HG02642 (cell line): ENCODE measurements around the gene TTC28.

Experiments
- ATAC-seq: cut with Tn5 transposase; IDR thresholded peaks from one replicate; pipeline ENCODE4 v1.9.1; 2021; ENCODE audit warnings: mild to moderate bottlenecking; ENCODE audit not compliant: unreplicated experiment, poor library complexity

Gene TTC28

DNA sequence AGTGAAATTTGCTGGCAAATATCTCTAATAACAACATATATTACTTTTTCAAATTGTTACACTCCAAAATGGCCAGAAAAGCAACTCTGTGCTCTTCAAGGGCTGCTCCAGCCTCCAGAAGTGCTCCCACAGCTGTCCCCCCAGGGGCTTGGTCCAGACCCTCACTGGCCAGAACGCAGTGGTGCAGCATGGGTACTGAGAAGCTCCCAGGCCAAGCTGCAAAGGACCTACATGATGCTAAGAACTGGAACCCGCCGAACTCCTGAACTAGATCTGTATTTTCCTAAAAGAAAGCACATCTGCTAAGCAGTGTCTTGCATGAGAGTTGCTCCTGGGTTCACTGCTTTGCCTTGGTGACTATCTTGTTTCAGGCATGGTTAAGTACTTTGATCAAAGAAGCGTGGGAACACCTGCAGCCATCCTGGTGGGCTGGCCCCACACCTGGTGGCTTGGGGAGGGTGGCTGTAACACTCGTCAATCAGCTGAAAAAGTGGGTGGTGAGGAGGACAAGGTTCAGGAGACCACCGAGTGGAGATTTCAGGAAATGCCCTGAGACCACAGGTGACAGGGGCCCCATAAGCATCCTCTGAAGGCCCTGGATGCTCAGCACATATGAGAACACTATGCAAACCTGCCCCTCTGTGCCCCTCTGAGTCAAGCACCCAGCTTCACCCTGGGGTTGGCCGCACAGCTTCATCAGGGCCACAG is 687.9 kb downstream of the TTC28 start:
- no peak for ATAC-seq

DNA sequence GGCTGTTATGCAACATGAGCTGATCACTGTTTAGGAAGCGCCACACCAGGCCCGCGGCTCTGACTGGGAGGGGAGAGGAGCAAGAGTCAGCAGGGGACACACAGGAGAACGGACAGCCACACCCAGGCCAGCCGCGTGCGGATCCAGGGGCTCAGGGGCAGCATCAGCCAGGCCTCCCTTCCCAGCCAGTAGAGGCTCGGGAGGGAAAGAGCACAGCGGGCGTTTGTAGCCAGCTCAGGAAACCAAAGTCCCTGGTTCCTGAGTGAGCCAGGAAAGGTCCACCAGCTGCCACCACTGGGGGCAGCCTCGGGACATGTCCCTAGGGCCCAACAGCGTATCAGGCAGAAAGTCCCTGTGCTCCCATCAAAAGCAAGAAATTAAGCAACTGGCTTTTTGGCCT is 688.8 kb downstream of the TTC28 start:
- no peak for ATAC-seq

DNA sequence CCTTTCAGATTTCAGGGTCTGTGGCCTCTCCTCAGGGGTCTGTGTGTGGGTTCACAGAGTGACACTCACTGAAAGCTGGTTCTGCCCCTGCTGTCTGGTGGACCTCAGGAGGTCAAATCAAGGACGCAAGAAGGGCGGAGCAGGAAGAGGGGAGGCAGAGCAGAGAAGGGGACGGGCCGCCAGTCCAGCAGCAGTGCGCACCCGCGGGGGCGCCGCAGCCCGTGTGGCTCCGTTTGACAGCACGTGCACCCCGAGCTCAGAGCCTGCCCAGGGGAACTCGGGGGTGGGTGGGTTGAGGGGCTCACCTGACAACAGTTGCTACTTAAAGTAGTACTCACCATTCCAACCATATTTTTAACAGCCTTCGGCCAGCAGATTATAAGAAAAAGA is 689.2 kb downstream of the TTC28 start:
- ATAC-seq = no peak

DNA sequence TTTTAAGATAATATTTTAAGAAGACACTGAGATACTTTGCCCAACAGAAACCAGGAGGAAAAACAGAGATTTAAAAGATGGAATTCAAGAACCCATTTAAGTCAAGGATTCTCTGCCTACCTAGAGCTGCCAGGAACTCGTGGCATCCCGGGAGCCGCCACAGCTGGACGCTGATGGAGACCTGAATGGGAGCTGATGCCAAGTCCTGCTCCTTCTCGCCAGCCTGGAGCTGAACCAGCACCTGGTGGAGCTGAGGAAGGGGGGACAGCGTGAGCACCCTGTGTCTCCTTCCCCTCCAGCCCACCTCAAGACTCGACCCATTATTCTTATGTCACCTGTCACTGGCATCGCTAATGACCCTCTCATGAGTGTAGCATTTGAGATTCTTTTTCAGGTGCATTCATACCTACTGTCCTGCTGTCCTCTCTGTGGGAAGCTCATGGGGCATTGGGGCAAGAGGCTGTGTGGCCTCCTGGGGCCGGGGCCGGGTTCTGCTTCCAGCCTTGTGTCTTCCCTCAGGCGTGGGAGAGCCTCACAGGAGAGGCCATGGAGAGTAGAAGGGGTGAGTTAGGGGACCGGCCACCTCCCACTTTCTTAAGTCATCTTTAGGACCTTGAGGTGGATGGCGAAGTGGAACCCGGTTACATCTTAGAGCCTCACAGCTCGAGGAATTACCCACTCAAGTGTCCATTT is 689.7 kb downstream of the TTC28 start:
- ATAC-seq = no peak

DNA sequence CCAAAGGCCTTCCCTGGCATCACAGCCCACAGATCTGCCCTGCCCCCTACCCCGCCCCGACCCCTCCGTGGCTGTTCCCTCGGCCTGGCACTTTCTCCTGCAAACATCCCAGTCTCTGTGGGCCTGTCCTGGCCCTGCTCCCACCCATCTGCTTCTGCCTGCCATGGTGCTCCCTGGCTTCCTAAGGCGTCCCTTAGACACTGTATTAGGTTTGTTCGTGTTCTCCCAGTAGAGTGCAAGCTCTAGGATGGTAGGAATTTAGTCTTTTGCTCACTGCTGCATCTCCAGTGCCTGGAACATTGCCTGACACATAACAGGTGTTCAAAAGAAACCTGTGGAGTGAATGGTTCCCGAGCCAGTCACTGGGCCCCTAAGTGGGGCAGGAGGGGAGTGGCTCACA is 690.9 kb downstream of the TTC28 start:
- no peak for ATAC-seq

DNA sequence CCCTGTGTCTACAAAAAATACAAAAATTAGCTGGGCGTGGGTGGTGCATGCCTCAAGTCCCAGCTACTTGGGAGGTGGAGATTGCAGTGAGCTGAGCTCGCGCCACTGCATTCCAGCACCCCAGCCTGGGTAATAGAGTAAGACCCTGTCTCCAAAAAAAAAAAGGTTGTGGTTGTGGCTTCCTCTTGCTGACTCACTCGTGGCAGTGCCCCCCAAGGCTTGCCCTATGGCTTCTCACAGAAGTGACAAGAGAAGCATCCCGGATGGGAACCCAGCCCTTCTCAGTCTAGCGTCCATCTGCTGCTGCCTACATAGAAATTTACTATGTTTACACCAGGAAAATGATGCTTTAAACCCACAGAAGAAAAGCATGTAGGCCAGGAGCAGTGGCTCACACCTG is 692.1 kb downstream of the TTC28 start:
- ATAC-seq = no peak

DNA sequence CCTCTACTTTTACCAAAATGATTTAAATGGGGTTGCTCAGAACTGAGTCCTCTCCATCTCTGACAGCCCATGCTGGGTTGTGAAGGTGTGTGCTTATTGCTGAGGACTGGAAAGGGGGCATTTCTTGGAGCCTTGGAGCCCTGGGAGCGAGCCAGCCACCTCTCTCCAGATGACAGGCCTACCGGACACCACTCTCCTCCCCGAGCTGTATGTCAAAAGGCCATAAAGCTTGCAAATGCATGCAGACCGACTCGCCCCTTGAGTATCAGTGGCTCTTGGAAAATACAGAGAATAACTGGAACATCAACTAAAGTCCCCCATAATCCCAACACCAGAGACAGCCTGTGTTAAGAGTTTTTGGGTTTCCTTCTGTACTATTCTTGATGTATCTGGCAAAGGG is 692.7 kb downstream of the TTC28 start:
- no peak for ATAC-seq

DNA sequence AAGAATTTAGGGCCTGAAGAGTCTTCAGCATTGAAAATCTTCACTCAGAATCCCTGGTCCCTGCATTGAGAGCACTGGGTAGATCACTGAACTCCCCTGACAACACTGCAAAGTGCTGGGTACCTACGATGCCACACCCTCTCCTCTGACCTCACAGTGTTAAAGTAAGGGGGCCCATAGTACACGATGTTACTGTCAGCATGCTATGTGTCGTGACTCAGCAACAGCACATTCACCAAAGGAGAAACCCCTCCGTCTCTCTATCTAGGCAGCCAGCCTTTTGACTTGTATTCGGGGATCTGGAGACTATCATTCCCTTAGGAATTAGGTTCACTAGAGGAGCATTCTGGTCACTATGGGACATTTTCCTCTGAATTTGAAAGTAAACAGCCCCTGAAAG is 693.2 kb downstream of the TTC28 start:
- ATAC-seq = no peak

DNA sequence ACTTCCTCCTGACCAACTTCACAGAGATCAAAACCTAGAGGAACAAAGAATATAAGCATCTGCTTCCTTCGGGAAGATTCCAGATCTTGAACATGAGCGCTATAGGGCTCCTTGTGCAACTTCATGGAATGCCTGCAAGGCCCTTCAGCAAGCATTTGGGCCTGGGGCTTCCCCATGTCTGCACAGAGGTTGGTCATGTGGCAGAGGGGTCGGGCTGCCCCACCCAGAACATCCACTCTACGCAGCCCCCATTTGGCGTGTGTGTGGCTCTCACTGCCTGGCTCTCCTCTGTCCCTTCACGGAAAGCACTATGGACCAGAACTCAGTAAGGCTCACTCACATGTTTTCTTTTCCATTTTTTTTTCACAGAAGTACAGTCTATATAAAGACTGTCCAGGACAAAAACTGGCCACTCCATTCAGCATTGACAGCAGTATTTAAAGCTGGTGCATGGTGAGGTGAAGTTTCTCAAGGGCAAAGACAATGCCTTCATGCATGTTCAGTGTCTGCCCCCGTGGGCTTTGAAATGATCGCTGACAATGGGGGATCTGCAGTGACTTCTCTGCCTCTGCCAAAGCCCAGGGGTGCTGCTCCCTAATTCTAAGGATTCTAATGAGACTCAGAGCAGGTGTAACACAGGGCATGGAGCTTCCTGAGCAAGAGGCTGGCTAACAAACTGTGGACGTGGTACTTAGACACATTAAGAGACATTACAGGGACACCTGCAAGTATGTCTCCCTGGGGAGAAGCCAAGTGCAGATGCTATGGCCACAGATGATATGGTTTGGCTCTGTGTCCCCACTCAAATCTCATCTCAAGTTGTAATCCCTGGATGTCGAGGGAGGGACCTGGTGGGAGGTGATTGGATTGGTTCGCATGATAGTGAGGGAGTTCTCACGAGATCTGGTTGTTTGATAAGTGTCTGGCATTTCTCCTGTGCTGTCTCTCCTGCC is 694.0 kb downstream of the TTC28 start:
- ATAC-seq = no peak

DNA sequence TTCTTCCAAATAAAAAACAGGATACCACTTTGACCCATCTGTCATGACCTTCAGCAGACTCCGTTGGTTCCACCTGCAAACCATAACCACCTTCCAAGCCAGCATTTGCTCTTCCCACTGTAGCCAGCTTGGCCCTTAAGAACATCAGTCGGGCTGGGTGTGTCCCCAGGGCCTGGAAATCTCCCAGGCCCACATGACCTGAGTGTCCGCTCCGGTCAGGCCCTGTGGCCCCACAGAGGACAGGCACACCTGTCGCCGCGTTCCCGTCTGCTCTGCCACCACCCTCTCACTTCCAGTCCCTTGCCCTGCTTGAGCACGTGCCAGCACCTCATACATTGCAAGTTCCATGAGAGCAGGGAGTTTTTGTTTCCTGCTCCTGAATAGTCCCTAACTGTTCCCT is 694.9 kb downstream of the TTC28 start:
- no peak for ATAC-seq

DNA sequence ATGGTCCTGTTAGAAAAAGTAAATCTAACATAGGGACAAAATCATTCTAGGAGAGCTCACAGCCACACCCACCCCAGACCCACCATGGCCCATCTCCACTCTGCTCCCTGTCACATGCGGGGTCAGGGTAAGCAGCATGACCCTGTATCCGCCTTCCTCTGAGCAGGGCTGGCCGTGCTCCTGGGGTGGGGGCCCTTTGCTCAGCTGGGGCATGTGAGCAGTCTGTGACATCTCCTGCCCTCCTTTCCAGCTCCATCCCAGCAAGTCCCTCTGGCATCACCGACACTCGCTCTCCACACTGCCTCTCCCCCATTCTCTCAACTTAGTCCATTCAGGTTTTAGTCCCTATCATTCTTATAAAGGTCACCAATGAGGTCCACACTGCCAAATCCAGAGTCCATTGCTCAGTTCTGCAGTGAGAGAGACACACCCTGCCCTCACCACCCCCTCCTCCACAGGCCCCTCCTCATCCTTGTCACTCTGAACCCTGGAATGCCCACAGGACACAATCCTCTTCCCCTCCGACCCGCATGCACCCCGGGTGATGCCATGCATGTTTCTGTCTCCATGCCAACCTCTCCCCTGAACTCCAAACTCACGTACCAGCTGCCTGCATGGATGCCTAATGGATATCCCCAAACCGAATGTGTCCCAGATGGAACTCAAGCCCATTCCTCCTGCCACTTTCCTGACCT is 695.5 kb downstream of the TTC28 start:
- no peak for ATAC-seq

DNA sequence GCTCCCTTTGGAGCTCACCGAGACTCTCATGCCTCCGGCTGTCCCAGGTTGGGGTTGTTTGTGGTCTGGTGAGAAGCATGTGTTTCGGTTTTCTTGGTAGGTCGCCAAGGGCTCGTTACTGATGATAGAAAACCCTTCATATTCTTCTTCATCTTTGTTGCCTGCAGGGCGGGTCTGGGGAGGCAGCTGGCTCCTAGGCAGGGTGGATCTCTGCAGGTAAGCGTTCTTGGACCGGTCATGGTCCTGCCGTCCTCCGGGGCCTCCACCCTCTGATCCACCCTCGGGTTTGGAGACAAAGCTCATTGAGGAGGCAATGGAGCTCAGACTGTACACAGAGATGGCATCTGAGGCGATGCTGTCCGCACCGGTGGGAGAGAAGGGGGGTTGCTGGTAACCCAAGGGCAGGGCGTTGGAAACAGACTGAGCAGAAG is 696.3 kb downstream of the TTC28 start:
- ATAC-seq = no peak

DNA sequence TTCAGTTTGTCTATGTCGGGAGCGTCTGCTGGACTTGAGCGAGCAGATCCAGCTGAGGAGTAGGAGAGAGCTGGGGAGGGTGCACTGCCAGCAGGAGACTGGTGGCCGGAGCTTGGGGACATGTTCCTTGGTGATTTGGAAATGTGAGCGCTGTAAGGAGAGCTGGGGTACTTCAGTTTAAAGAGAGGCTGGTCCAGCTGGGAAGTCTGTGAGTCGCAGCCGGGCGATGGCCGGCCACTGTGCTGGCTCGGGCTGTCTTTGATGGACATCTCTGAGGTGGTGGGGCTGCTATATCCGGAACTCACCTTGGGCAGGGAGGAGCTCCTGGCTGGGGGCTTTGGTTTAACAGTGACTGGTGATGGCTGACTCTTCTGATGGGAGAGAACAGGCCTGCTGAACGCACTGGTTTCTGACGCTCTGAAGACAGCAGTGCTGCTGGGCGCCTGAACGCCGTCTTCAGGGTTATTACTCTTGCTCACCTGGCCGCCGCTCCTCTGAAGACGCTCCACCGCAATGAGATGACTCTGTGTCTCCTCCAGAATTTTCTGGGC is 696.9 kb downstream of the TTC28 start:
- ATAC-seq = no peak

DNA sequence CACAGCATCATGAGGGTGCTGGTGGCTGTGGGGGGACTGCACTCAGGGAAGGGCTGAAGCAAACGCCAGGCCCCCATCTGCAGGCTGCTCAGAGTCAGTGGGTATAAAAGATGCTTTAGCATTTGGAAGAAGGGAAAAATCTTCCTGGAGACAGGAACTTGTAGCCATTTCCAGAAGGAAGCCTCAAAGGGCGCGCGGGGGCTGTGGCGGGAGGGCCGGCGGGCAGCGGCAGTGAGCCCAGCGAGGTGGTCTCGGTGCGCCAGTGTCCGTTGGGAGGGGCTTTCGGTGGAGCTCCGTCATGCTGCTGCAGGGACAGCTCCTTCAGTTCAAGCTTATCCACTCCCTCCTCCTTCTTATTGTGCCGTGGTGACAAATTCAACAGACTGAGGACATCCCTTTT is 697.5 kb downstream of the TTC28 start:
- no peak for ATAC-seq

DNA sequence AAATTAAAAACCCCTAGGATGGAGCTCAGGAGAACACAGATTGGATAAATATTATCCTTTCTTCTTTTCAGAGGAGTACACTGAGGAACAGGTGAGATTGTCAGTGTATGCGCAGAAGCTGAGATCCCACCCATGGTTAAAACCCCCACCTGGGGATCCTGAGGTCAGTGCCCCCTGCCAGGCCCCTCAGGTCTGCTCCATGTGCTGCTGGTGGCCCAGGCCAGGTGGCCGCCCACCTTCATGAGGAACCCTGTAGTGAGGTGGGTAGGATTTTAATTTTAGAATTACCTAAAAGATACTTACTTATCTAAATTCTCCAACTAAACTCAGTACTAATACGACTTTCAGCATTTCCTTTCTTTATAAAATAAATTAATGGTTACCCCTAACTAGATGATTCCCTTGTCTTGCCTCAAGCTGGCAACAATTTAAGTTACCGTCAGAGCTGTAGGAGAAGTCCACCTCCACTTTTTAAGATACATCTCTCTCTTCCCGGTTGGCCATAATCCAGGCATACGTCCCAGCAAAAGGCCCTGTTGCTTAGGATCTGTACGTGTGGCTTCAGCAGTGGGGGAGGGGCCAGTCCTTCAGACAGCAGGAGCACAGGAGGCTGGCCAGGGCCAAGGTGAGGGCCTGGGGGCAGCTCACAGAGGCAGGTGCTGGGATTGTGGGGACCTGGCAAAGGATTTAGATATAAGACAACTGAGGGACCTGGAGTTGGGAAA is 699.1 kb downstream of the TTC28 start:
- ATAC-seq = no peak

DNA sequence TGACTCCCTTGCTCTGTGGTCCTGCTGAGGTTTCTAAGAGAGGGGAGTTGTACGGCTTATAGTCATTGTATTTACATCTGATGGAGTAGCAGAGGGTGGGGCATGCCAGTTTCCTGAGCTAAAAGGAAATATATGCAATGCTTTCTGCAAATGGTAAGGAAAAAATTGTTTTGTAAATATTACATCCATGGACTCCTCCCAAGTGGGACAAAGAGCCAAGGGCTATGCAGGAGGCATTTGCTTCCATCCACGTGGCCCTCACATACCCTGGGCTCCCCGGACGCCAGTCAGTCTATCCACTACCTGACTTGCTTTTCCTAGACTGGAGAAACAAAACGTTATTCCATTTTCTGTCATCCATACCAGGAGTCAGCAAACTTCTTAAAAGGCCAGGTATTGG is 700.8 kb downstream of the TTC28 start:
- no peak for ATAC-seq

DNA sequence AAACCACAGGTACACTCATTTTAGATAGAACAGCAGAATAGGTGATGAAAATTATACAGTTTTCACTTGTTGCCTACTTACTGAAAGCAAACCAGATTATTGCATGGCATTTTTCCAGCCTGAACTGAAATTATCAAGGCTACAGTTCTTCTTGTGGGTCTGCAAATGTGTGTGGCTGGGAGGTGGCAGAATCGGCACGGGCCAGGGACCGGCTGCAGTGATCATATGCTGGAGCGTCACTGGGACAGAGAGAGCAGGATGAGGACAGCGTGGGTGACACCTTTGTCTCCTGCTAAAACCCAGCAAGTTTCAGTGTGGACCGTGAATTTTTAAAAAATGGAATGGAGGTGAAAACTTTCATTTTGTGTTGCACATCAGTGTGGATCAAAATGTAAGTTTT is 701.3 kb downstream of the TTC28 start:
- no peak for ATAC-seq

DNA sequence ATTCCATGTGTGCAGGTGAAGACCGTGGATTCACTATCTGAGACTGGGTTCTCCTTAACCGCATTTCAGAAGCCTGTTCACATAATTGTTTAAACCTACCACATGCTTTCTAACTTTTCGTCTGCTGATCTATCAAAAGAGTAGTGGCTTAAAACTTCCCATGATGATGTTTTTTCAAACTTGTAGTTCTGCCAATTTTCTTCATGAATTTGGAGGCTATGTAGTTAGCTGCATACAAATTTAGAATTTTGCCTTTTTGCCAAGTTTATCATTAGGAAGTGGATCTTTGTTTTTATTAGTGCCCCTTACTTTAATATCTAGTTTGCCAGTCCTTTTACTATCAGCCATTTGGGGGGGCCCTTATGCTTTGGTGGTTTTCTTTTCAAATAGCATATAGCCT is 703.1 kb downstream of the TTC28 start:
- ATAC-seq = no peak

DNA sequence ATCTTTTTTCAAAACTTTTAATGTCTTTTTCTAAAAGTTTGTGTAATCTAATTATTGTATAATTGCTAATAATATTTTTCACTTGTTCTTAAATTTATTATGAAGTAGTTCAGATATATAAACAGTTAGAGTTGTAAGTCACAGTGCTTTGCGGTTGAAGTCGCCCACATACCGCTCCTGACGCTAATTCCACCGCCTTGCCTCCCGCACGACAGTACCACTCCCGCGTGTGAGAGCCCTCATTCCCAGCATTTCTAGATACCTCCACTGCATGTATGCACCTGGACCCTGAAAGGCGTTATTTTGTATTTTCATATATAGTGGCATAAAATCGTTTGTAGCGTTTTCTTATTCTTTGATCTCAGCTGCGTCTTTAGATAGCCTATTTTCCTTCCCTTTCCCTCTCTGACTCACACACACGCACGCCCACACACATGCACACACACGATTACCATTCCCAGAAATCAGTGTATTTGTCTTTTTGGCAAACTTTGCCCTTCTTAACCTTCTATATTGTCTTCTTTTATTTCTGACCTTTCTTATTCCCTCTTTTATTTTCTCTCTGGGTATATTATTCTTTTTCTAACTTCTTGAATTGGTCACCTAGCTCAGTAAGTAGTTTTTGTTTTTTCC is 704.1 kb downstream of the TTC28 start:
- no peak for ATAC-seq
